Stimulated activated CD8-positive, alpha-beta memory T cell treated with anti-CD3 and anti-CD28 coated beads, Interleukin-12 subunit alpha, Interleukin-12 subunit beta, amount 100 ng/mL, for 24 hours (primary cell): ENCODE data around the gene LCP1.
"Not testable (repeated sequence)": the region's sequence is repeated elsewhere in the genome, so short reads cannot be mapped to it uniquely, and the experiment has no call there.

Experiments
- DNase-seq: peaks from one replicate; pipeline ENCODE4 v3.0.0-alpha.2; 2020; ENCODE audit errors: extremely low read depth

The LCP1 gene

GRCh38 chr13:46181377-46181839 is 569 bp downstream of the LCP1 start:
- DNase-seq: no peak

DNA sequence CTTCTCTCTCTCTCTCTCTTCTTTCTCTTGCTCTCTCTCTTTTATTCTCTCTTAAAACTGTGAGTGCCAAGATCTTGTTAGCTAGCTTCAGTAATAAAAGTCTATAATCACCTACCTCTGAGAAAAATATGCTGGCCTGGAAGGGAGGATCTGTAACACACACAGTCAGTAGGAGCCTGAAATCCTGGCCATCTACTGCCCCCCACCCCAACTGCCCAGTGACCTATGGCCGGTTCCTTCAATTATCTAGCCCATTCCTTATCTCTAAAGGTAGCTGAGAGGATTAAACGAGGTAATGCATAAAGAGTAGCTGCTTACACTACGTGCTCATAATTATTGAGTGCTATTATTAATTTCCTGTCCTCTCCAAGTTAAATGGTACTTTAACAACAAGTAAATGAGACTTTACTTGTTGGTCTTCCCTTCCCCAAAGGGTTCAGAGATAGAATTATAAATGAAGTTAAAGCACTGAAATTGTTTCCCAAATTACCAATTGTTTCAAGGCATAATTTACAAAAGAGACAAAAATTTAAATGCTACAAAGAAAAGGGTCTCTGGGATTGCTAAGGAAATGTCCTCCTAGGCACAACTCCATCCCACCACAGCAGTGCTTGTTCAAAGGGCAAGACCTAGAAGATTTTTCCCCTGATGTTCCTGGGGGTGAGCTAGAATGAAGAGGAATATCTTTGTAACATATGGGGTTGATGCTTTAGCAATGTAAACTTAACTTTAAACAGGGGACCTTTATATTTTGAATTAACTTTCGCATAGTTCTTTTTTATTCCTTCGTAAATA is 1.8 kb downstream of the LCP1 start:
- no peak for DNase-seq

- DNase-seq: no peak
Measured at GRCh38 chr13:46179491-46179908, 2.5 kb downstream of the LCP1 start.

- no peak for DNase-seq
Measured at GRCh38 chr13:46178821-46179220, 3.2 kb downstream of the LCP1 start.

DNA sequence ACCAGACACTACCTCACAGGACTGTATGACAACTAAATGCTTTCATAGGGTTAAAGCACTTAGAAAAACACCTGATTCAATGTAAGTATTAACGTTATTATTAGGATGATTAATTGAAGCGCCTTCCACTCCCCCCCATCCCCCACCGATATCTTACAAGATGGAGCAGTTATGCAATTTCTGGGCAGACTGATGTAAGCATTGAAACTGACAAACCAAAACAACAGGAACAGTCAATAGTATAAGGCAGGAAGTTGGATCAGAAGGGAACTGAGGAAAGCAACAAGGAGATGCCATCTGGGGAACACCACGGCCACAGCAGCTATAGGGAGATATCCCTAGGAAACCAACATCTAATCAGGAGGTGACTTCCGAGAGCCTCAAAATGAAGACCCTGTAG is 3.8 kb downstream of the LCP1 start:
- no peak for DNase-seq

DNA sequence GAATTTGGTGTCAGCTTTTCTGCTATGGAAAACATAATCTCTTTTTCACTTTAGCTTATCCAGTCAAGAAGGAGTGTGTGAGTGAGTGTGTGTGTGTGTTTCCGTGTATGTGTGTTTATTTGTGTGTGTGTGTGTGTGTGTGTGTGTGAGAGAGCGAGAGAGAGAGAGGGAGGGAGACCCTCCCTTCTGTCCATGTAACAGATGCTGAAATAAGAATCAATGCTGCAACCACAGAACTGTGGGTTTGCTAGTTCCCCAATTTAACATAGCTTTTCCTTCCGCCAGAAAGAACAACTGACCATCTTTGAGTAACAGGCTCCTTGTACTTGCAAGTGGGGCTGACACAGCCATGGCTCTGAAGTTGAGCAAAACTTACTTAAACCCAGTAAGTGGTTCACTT is 5.2 kb downstream of the LCP1 start:
- DNase-seq: no peak

DNA sequence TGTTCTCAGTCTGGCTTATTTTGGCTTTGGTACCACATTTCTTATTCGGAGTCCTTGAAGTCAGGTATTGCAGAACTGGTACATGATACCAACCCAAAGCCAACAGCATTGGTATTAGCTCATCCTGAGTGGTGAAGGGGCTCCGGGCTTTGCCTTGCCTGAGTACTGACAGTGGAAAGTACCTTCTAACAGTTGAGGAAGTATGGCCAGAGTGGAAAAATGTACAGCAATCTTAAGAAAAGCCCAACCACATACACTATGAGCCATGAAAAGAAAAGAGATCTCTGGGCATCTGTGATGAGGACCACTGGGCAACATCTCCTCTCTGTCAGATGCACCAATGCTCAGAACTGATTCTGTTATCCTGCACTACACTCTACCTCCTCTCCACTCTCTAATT is 8.3 kb downstream of the LCP1 start:
- no peak for DNase-seq

DNA sequence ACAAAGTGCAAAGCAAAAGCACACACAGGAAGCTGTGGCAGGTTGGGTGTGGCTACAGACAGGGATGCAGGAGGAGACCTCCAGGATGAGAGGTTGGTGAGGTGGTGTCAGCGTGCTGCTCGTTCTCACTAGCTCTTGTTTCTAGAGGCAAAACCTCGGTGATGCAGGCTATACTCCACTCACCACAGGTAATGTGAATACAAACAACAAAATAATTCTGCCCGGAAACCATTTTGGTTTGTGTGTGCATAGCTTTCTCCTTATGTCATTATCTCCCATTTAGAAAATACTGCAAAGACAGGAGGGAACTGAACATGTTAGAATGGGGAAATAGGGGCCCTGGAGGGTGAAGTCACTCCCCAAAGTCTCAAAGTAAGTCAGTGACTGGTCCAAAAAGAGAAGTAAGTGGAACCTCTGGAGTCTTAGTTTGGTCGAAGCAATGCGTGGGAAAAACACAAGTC is 9.4 kb downstream of the LCP1 start:
- DNase-seq: no peak

DNA sequence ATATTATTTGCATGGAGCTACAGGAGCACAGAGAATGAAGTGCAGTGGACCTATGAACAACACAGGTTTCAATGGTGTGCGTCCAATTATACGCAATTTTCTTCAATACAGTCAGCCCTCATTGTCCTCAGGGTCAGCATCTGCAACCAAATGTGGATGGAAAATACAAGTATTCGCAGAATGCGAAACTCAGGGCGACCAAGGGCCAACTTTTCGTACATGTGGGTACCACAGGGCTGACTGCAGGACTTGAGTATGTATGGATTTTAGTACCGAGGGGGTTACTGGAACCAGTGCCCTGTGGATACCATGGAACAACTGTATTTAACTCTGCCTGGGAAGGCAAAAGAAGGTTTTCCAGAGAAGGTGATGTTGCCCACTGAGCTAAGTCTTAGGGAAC is 10.2 kb downstream of the LCP1 start:
- no peak for DNase-seq

DNA sequence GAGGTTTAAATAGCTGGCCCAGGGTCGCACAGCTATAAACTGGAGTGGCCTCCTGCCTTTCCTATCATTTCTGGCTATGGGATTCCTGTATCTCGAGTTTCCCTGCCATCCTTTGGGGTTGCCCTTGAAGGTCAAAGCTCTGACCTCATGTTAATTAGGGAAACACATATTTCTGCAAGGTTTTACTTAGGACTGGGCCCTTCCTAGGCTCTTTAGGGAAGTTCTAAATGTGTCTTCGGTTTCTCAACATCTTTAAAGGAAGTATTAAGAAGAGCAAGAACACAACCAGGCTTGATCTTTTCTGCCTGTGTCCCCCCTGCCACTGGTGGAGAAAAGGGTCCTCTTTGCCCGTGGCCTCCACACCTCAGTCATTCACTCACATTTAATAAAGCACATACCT is 10.8 kb downstream of the LCP1 start:
- DNase-seq: no peak

- no peak for DNase-seq
Measured at GRCh38 chr13:46170687-46171086, 11.3 kb downstream of the LCP1 start.

DNA sequence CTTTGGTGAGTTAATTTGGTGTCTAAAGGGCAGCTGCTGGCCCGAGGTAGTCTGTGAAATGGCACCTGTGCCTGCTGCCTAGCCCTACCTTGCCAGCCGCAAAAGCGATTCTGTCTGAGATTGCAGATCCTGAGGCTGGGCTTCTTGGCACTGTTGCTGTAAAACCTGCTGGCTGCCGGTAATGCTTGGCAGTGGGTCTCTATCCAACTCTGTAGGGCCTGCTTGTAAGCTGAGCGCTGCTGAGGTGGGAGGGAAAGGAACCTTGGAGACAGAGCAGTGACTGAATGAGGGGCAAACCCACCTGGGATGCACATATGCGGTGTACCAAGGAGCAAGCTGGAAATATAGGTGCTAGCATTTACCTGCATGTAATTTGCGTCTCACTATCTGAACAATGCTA is 11.7 kb downstream of the LCP1 start:
- DNase-seq: no peak

- no peak for DNase-seq
Measured at GRCh38 chr13:46169758-46170157, 12.2 kb downstream of the LCP1 start.

GRCh38 chr13:46168783-46169182 is 13.2 kb downstream of the LCP1 start:
- DNase-seq: no peak

- no peak for DNase-seq
Measured at GRCh38 chr13:46168341-46168740, 13.6 kb downstream of the LCP1 start.

- no peak for DNase-seq
Measured at GRCh38 chr13:46166947-46167610, 14.9 kb downstream of the LCP1 start.

GRCh38 chr13:46166224-46166584 is 15.8 kb downstream of the LCP1 start:
- no peak for DNase-seq

- DNase-seq: no peak
Measured at GRCh38 chr13:46165485-46166223, 16.3 kb downstream of the LCP1 start.

- no peak for DNase-seq
Measured at GRCh38 chr13:46164661-46165060, 17.3 kb downstream of the LCP1 start.

DNA sequence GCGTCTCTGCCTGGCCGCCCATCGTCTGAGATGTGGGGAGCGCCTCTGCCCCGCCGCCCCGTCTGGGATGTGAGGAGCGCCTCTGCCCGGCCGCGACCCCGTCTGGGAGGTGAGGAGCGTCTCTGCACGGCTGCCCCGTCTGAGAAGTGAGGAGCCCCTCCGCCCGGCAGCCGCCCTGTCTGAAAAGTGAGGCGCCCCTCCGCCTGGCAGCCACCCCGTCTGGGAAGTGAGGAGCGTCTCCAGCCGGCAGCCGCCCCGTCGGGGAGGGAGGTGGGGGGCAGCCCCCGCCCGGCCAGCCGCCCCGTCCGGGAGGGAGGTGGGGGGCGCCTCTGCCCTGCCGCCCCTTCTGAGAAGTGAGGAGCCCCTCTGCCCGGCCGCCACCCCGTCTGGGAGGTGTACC is 19.2 kb downstream of the LCP1 start:
- not testable (repeated sequence) for DNase-seq

GRCh38 chr13:46160471-46161066 is 21.4 kb downstream of the LCP1 start:
- DNase-seq: no peak

GRCh38 chr13:46160065-46160464 is 21.9 kb downstream of the LCP1 start:
- no peak for DNase-seq
